Cardiac fibroblast (primary cell): Measurements from ENCODE around the gene CAMKMT.

Experiments used
- DNase-seq, 2 donors: peaks; one replicate each; pipeline versions ENCODE4 v3.0.0 to v3.0.0-alpha.2; 2010; ENCODE audit warnings: low read depth in 2 of 2
- H3K4me3 ChIP-seq, 2 donors: replicated peaks in 1 of 2; 1 replicate in 1 of 2; 2 replicates in 1 of 2; pipeline ENCODE4 v1.5.1; 2011; ENCODE audit warnings: low read depth in 2 of 2, low read length in 2 of 2, mild to moderate bottlenecking in 2 of 2, moderate library complexity in 1 of 2
- CTCF ChIP-seq: IDR thresholded peaks from one replicate; pipeline ENCODE4 v1.5.1; 2011; ENCODE audit warnings: low read depth, mild to moderate bottlenecking, low read length, inconsistent platforms

The CAMKMT gene

GRCh38 chr2:44526352-44526751, 164.6 kb downstream of the CAMKMT start:
- TF ChIP-seq CTCF = no peak
- no peak overlapping the region for H3K4me3 ChIP-seq
- no peak for DNase-seq

- peak; percentile 56 to 94 for DNase-seq
- TF ChIP-seq CTCF = no peak
- no peak overlapping the region for H3K4me3 ChIP-seq
Observed at GRCh38 chr2:44528595-44528994, 166.8 kb downstream of the CAMKMT start.

DNA sequence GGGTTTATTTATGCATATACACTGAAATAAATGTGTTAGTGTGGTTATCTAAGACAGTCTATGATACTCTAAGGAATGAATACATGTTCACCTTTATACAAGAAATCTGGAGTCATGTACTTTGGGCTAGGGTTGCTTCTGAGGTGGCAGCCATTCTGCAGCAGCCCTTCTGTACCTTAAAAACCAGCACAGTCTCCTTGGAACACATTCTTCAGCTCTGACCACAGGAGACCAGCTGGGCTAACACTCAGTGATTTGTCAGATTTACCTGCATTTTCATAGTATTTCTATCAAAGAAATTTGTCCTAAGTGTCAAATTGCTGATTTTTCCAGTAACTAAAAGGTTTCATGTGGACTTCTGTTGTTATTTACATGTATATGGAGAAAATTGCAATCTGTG, 167.7 kb downstream of the CAMKMT start:
- no peak for DNase-seq
- TF ChIP-seq CTCF = no peak
- no peak overlapping the region for H3K4me3 ChIP-seq

DNA sequence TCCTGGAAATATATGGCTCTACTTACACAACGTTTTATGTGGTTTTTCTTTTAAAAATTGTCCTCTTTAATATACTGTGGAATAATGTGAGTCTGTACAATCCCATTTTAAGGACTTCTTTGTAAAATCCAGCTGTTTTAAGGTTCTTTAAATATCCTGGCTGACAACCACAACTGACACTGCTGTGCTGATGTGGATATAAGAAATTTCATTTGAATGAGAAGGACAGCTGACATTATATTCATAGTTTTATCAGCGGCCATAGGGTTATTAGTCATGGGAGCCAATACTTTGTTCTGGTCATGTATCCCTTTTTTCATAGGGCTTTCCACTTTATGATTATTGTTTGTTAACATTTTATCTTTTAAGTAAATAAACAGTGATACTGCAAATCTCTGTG, 169.5 kb downstream of the CAMKMT start:
- no peak overlapping the region for H3K4me3 ChIP-seq
- no peak for DNase-seq
- TF ChIP-seq CTCF = no peak

GRCh38 chr2:44532031-44532430, 170.3 kb downstream of the CAMKMT start:
- H3K4me3 ChIP-seq = no peak overlapping the region
- no peak for DNase-seq
- no peak for TF ChIP-seq CTCF

- DNase-seq = no peak
- TF ChIP-seq CTCF = no peak
- no peak overlapping the region for H3K4me3 ChIP-seq
Observed at GRCh38 chr2:44533508-44533907, 171.8 kb downstream of the CAMKMT start.

- DNase-seq = peak in 1 of 2 donors; percentile 43
- no peak overlapping the region for H3K4me3 ChIP-seq
- no peak for TF ChIP-seq CTCF
Observed at GRCh38 chr2:44535376-44535775, 173.6 kb downstream of the CAMKMT start.
